ENCODE results near the gene ADAMTS9.

The ADAMTS9 gene

GRCh38 chr3:64496786-64497490, 190.9 kb downstream of the ADAMTS9 start:
- Histone ChIP-seq H3K27ac (ENCODE audit: low read depth in 2 of 2, low read length in 2 of 2) (no peak overlapping the region), H3K4me3 (ENCODE audit: low read length in 2 of 2) (no peak overlapping the region), H3K4me1 (ENCODE audit: control insufficient read depth in 2 of 2, insufficient read depth in 2 of 2, low read length in 2 of 2) (no peaks in the 10 kb centered on the region), H3K27me3 (ENCODE audit: control insufficient read depth in 2 of 2, insufficient read depth in 2 of 2, low read length in 2 of 2) (no peaks in the 10 kb centered on the region), H3K36me3 (ENCODE audit: control insufficient read depth in 2 of 2, insufficient read depth in 2 of 2, low read length in 2 of 2) (no peaks in the 10 kb centered on the region), H3K9me3 (ENCODE audit: control insufficient read depth in 2 of 2, low read length in 2 of 2) (no peaks in the 10 kb centered on the region), H3K9ac (ENCODE audit: low read depth in 1 of 2, low read length in 2 of 2) (no peak overlapping the region)

GRCh38 chr3:64495781-64496334, 191.9 kb downstream of the ADAMTS9 start:
- no peaks in the 10 kb centered on the region for H3K4me1 ChIP-seq (ENCODE audit: control insufficient read depth in 2 of 2, insufficient read depth in 2 of 2, low read length in 2 of 2)
- no peak overlapping the region for H3K27ac ChIP-seq (ENCODE audit: low read depth in 2 of 2, low read length in 2 of 2)
- no peak overlapping the region for H3K4me3 ChIP-seq (ENCODE audit: low read length in 2 of 2)
- H3K27me3 ChIP-seq (ENCODE audit: control insufficient read depth in 2 of 2, insufficient read depth in 2 of 2, low read length in 2 of 2) = no peaks in the 10 kb centered on the region
- no peaks in the 10 kb centered on the region for H3K36me3 ChIP-seq (ENCODE audit: control insufficient read depth in 2 of 2, insufficient read depth in 2 of 2, low read length in 2 of 2)
- no peak overlapping the region for H3K9ac ChIP-seq (ENCODE audit: low read depth in 1 of 2, low read length in 2 of 2)
- H3K9me3 ChIP-seq (ENCODE audit: control insufficient read depth in 2 of 2, low read length in 2 of 2) = no peaks in the 10 kb centered on the region

- H3K36me3 ChIP-seq (ENCODE audit: control insufficient read depth in 2 of 2, insufficient read depth in 2 of 2, low read length in 2 of 2) = no peaks in the 10 kb centered on the region
- no peak overlapping the region for H3K4me3 ChIP-seq (ENCODE audit: low read length in 2 of 2)
- H3K4me1 ChIP-seq (ENCODE audit: control insufficient read depth in 2 of 2, insufficient read depth in 2 of 2, low read length in 2 of 2) = no peaks in the 10 kb centered on the region
- H3K9me3 ChIP-seq (ENCODE audit: control insufficient read depth in 2 of 2, low read length in 2 of 2) = no peaks in the 10 kb centered on the region
- H3K27ac ChIP-seq (ENCODE audit: low read depth in 2 of 2, low read length in 2 of 2) = no peak overlapping the region
- H3K27me3 ChIP-seq (ENCODE audit: control insufficient read depth in 2 of 2, insufficient read depth in 2 of 2, low read length in 2 of 2) = no peaks in the 10 kb centered on the region
- H3K9ac ChIP-seq (ENCODE audit: low read depth in 1 of 2, low read length in 2 of 2) = no peak overlapping the region
These were observed 192.5 kb downstream of the ADAMTS9 start for GRCh38 chr3:64495121-64495780.

GRCh38 chr3:64494526-64494925, 193.3 kb downstream of the ADAMTS9 start:
- Histone ChIP-seq H3K36me3 (ENCODE audit: control insufficient read depth in 2 of 2, insufficient read depth in 2 of 2, low read length in 2 of 2) (no peaks in the 10 kb centered on the region), H3K4me1 (ENCODE audit: control insufficient read depth in 2 of 2, insufficient read depth in 2 of 2, low read length in 2 of 2) (no peaks in the 10 kb centered on the region), H3K27ac (ENCODE audit: low read depth in 2 of 2, low read length in 2 of 2) (no peak overlapping the region), H3K9ac (ENCODE audit: low read depth in 1 of 2, low read length in 2 of 2) (no peak overlapping the region), H3K9me3 (ENCODE audit: control insufficient read depth in 2 of 2, low read length in 2 of 2) (no peaks in the 10 kb centered on the region), H3K27me3 (ENCODE audit: control insufficient read depth in 2 of 2, insufficient read depth in 2 of 2, low read length in 2 of 2) (peaks cover 0 to 2% of the 10 kb centered on the region in 2 donors), H3K4me3 (ENCODE audit: low read length in 2 of 2) (no peak overlapping the region)

GRCh38 chr3:64493149-64493548, 194.7 kb downstream of the ADAMTS9 start:
- Histone ChIP-seq H3K4me3 (ENCODE audit: low read length in 2 of 2) (no peak overlapping the region), H3K9me3 (ENCODE audit: control insufficient read depth in 2 of 2, low read length in 2 of 2) (no peaks in the 10 kb centered on the region), H3K9ac (ENCODE audit: low read depth in 1 of 2, low read length in 2 of 2) (no peak overlapping the region), H3K27ac (ENCODE audit: low read depth in 2 of 2, low read length in 2 of 2) (no peak overlapping the region), H3K36me3 (ENCODE audit: control insufficient read depth in 2 of 2, insufficient read depth in 2 of 2, low read length in 2 of 2) (no peaks in the 10 kb centered on the region), H3K27me3 (ENCODE audit: control insufficient read depth in 2 of 2, insufficient read depth in 2 of 2, low read length in 2 of 2) (peaks cover 0 to 4% of the 10 kb centered on the region in 2 donors), H3K4me1 (ENCODE audit: control insufficient read depth in 2 of 2, insufficient read depth in 2 of 2, low read length in 2 of 2) (no peaks in the 10 kb centered on the region)

DNA sequence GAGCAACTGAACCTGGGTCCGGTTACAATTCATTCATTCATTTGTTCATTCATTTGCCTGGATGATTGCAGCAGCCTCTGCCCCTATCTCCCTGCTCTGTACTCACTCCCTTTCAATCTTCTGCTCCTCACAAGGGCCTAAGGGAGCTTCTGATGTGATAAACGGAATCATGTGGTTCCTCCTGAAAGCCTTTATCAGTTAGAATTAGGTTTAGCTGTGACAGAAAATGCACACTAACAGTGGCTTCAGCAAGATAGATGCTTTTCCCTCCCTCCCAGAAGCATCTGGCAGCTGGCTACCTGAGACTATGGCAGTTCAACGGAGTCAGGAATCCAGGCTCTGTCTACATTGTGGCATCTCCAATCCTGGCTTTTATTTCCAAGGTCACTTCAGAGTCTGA, 196.0 kb downstream of the ADAMTS9 start:
- no peaks in the 10 kb centered on the region for H3K36me3 ChIP-seq (ENCODE audit: control insufficient read depth in 2 of 2, insufficient read depth in 2 of 2, low read length in 2 of 2)
- no peak overlapping the region for H3K27ac ChIP-seq (ENCODE audit: low read depth in 2 of 2, low read length in 2 of 2)
- H3K9ac ChIP-seq (ENCODE audit: low read depth in 1 of 2, low read length in 2 of 2) = no peak overlapping the region
- H3K27me3 ChIP-seq (ENCODE audit: control insufficient read depth in 2 of 2, insufficient read depth in 2 of 2, low read length in 2 of 2) = peaks cover 0 to 4% of the 10 kb centered on the region in 2 donors
- no peaks in the 10 kb centered on the region for H3K4me1 ChIP-seq (ENCODE audit: control insufficient read depth in 2 of 2, insufficient read depth in 2 of 2, low read length in 2 of 2)
- H3K4me3 ChIP-seq (ENCODE audit: low read length in 2 of 2) = no peak overlapping the region
- H3K9me3 ChIP-seq (ENCODE audit: control insufficient read depth in 2 of 2, low read length in 2 of 2) = no peaks in the 10 kb centered on the region

DNA sequence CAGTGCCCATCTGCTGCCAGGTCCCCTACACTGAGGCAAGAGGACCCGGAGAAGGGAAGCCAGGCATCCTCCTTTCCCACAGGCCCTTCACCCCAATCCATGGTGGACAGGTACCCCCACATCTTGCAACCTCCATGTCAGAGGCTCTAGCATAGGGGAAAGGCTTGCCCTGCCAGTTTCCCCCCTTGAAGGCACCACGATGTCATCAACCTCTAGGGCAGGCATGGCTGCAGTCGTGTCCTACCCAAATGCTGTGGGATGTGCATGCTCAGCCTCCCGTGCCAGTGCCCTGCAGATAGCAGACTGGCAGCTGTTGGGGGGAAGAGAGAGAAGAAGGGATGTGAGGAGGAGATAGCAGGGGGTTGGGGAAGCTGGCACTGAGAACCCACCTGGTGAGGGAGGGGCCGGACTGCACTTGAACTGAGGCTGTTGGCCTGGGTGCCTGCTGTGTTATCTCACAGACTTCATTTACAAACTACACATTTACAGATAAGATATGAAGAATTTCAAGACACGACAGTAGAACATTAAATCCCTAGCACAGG, 197.5 kb downstream of the ADAMTS9 start:
- Histone ChIP-seq H3K36me3 (ENCODE audit: control insufficient read depth in 2 of 2, insufficient read depth in 2 of 2, low read length in 2 of 2) (no peaks in the 10 kb centered on the region), H3K9ac (ENCODE audit: low read depth in 1 of 2, low read length in 2 of 2) (no peak overlapping the region), H3K4me3 (ENCODE audit: low read length in 2 of 2) (no peak overlapping the region), H3K9me3 (ENCODE audit: control insufficient read depth in 2 of 2, low read length in 2 of 2) (no peaks in the 10 kb centered on the region), H3K27me3 (ENCODE audit: control insufficient read depth in 2 of 2, insufficient read depth in 2 of 2, low read length in 2 of 2) (peaks cover 0 to 4% of the 10 kb centered on the region in 2 donors), H3K4me1 (ENCODE audit: control insufficient read depth in 2 of 2, insufficient read depth in 2 of 2, low read length in 2 of 2) (no peaks in the 10 kb centered on the region), H3K27ac (ENCODE audit: low read depth in 2 of 2, low read length in 2 of 2) (no peak overlapping the region)

- no peak overlapping the region for H3K27ac ChIP-seq (ENCODE audit: low read depth in 2 of 2, low read length in 2 of 2)
- H3K36me3 ChIP-seq (ENCODE audit: control insufficient read depth in 2 of 2, insufficient read depth in 2 of 2, low read length in 2 of 2) = no peaks in the 10 kb centered on the region
- H3K9me3 ChIP-seq (ENCODE audit: control insufficient read depth in 2 of 2, low read length in 2 of 2) = no peaks in the 10 kb centered on the region
- no peak overlapping the region for H3K9ac ChIP-seq (ENCODE audit: low read depth in 1 of 2, low read length in 2 of 2)
- H3K4me3 ChIP-seq (ENCODE audit: low read length in 2 of 2) = no peak overlapping the region
- H3K4me1 ChIP-seq (ENCODE audit: control insufficient read depth in 2 of 2, insufficient read depth in 2 of 2, low read length in 2 of 2) = no peaks in the 10 kb centered on the region
- peaks cover 0 to 4% of the 10 kb centered on the region in 2 donors for H3K27me3 ChIP-seq (ENCODE audit: control insufficient read depth in 2 of 2, insufficient read depth in 2 of 2, low read length in 2 of 2)
These were observed 198.3 kb downstream of the ADAMTS9 start for GRCh38 chr3:64489361-64490044.

DNA sequence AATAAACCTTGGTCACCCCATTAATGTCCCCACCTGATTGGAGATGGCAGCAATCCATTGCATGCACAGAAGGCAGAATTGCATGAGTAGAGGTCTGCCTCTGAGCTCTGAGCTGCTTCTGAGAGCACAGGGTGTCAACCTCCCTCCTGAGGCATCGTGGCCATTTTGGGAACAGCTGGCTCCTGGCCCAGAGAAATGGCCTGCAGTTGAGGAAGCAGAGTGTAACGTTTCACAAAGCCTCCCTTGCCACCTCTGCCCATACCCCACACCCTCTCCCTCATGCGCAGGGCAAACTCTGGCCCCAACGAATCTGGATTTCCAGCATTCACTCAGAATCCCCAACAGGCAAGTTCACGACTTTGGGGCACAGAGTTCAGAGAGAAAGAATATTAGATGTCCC, 198.9 kb downstream of the ADAMTS9 start:
- Histone ChIP-seq H3K9ac (ENCODE audit: low read depth in 1 of 2, low read length in 2 of 2) (no peak overlapping the region), H3K27ac (ENCODE audit: low read depth in 2 of 2, low read length in 2 of 2) (no peak overlapping the region), H3K4me3 (ENCODE audit: low read length in 2 of 2) (no peak overlapping the region)

More for the DNA sequence above, 198.9 kb downstream of the ADAMTS9 start:
- Histone ChIP-seq H3K27me3 (ENCODE audit: control insufficient read depth in 2 of 2, insufficient read depth in 2 of 2, low read length in 2 of 2) (peaks cover 0 to 4% of the 10 kb centered on the region in 2 donors), H3K36me3 (ENCODE audit: control insufficient read depth in 2 of 2, insufficient read depth in 2 of 2, low read length in 2 of 2) (no peaks in the 10 kb centered on the region), H3K9me3 (ENCODE audit: control insufficient read depth in 2 of 2, low read length in 2 of 2) (no peaks in the 10 kb centered on the region), H3K4me1 (ENCODE audit: control insufficient read depth in 2 of 2, insufficient read depth in 2 of 2, low read length in 2 of 2) (no peaks in the 10 kb centered on the region)

All from mucosa of rectum (tissue), 2 donors.